K562 (cell line): ENCODE measurements around the gene MPI. TPM values are rescaled to one million over a fixed set of nuclear protein-coding genes. Genes with fewer than 3 reads are reported as not detected.
A peak's percentile ranks its signal among the peaks of the same experiment; 100 is the strongest.

Experiments
- ATF6 ChIP-seq: sonication (generic); formaldehyde crosslinking; IDR thresholded peaks from 2 replicates; pipeline ENCODE4 v1.4.0; 2020; ENCODE audit warnings: mild to moderate bottlenecking, missing genetic modification reagents
- CHD4 ChIP-seq: fragments of 200-600 bp; sonication (generic); IDR thresholded peaks from 3 replicates; pipeline ENCODE4 v1.6.1; 2012; ENCODE audit warnings: low read depth, mild to moderate bottlenecking, mixed read lengths, low read length, inconsistent platforms; ENCODE audit not compliant: insufficient read depth, insufficient replicate concordance, poor library complexity, severe bottlenecking
- E2F5 ChIP-seq: sonication (generic); formaldehyde crosslinking; IDR thresholded peaks from 2 replicates; pipeline ENCODE4 v1.8.0; 2022; ENCODE audit warnings: mild to moderate bottlenecking, missing genetic modification reagents
- ELF1 ChIP-seq: fragments of 200-800 bp; sonication (Bioruptor generic); IDR thresholded peaks from 2 replicates; pipeline ENCODE4 v1.6.1; 2016; ENCODE audit warnings: missing genetic modification characterization, missing compliant biosample characterization
- ELF2 ChIP-seq: fragments of 250-450 bp; sonication (Bioruptor Pico); IDR thresholded peaks from 2 replicates; pipeline ENCODE4 v1.5.0; 2021; ENCODE audit warnings: mild to moderate bottlenecking
- FOSL1 ChIP-seq: fragments of 200-800 bp; sonication (Bioruptor generic); conservative IDR thresholded peaks from 2 replicates; pipeline ENCODE4 v1.6.1; 2016; ENCODE audit warnings: missing genetic modification characterization, missing compliant biosample characterization
- FOXP1 ChIP-seq: sonication (generic); formaldehyde crosslinking; IDR thresholded peaks from 2 replicates; pipeline ENCODE4 v1.8.0; 2022; ENCODE audit warnings: mild to moderate bottlenecking, missing genetic modification reagents
- GABPA ChIP-seq: fragments of 200-800 bp; sonication (Bioruptor generic); conservative IDR thresholded peaks from 2 replicates; pipeline ENCODE4 v1.6.1; 2016; ENCODE audit warnings: low read depth, missing genetic modification characterization, missing compliant biosample characterization
- IFI16 ChIP-seq: fragments of 250-450 bp; sonication (Bioruptor Pico); IDR thresholded peaks from 2 replicates; pipeline ENCODE4 v2.1.2; 2022; ENCODE audit warnings: mild to moderate bottlenecking, inconsistent platforms
- MTF1 ChIP-seq: fragments of 250-450 bp; sonication (Bioruptor Pico); IDR thresholded peaks from 2 replicates; pipeline ENCODE4 v1.9.0; 2021; ENCODE audit warnings: moderate library complexity, mild to moderate bottlenecking, inconsistent platforms, borderline replicate concordance
- POU5F1 ChIP-seq: fragments of 150-350 bp; IDR thresholded peaks from 2 replicates; pipeline ENCODE4 v1.6.1; 2014; ENCODE audit warnings: borderline replicate concordance, low read length, low read depth, mild to moderate bottlenecking; ENCODE audit not compliant: partially characterized antibody
- RBBP5 ChIP-seq: fragments of 200-600 bp; sonication (generic); IDR thresholded peaks from 2 replicates; pipeline ENCODE4 v1.6.1; 2012; ENCODE audit warnings: borderline replicate concordance, mild to moderate bottlenecking, low read length, control low read depth, inconsistent platforms; ENCODE audit not compliant: insufficient read depth, poor library complexity, severe bottlenecking
- SPI1 ChIP-seq: IDR thresholded peaks from 2 replicates; pipeline ENCODE4 v1.6.1; 2011; ENCODE audit warnings: low read depth, low read length, control low read depth, borderline replicate concordance
- UBTF ChIP-seq, 2 experiments: IDR thresholded peaks; 2 replicates each; pipeline ENCODE4 v1.6.1; 2012; ENCODE audit warnings: improper control_type of control experiment in 2 of 2, low read depth in 2 of 2, low read length in 2 of 2, borderline replicate concordance in 1 of 2
- YBX1 ChIP-seq: fragments of 450-650 bp; IDR thresholded peaks from 2 replicates; pipeline ENCODE4 v1.7.1; 2016; ENCODE audit warnings: mild to moderate bottlenecking
- ZNF253 ChIP-seq: fragments of 250-450 bp; sonication (Bioruptor Pico); conservative IDR thresholded peaks from 2 replicates; pipeline ENCODE4 v1.6.1; 2021; ENCODE audit warnings: mild to moderate bottlenecking
- ZNF717 ChIP-seq: fragments of 250-450 bp; sonication (Bioruptor Pico); IDR thresholded peaks from 2 replicates; pipeline ENCODE4 v1.5.0; 2021
- polyA plus RNA-seq, 8 experiments: library from polyadenylated mRNA; depleted of rRNA in 4 of 8; stranded (reverse) in 5 of 8; unstranded in 3 of 8; fragments of >200 nt; fragmentation: Nextera tagmentation in 2 of 8; fragmentation: Illumina TruSeq in 1 of 8; extraction: Ambion mirVana in 2 of 8; extraction: Trizol in 1 of 8; gene quantifications; 2 replicates each; pipeline versions ENCODE4 v1.2.1 to v1.2.3, GENCODE V29; 2011 to 2014; ENCODE audit warnings: inconsistent platforms in 1 of 8, missing spikeins in 1 of 8
- total RNA-seq, 7 experiments: library from RNA; depleted of rRNA in 6 of 7; stranded (reverse); fragments of >200 nt in 6 of 7; fragmentation: Illumina TruSeq in 2 of 7; extraction: Trizol in 2 of 7; gene quantifications; 2 replicates each; pipeline versions ENCODE4 v1.2.1 to v1.2.3, GENCODE V29; 2011 to 2021; ENCODE audit warnings: low replicate concordance in 1 of 7

The MPI gene
- total and polyA plus RNA-seq, 9 of the 15 experiments (the other 6 are each of a cell fraction or from before 2014, with no cell fraction given), result 30.7 to 105 (median 40.5) TPM

- peak; percentile 92; the same call in 1 of the 2 replicates for TF ChIP-seq FOXP1 (CRISPR knock-in tag)
- TF ChIP-seq ELF1 (tag), result no peak; the same call in 1 of the 2 replicates
- peak; percentile 23 to 81; a peak in 2 of 4 replicates for TF ChIP-seq UBTF (IDR thresholded peaks at IDR 0.05; ENCODE audit: borderline replicate concordance in 1 of 2, low read depth in 2 of 2, low read length in 2 of 2)
- TF ChIP-seq CHD4, result no peak
- no peak for TF ChIP-seq ZNF717 (CRISPR knock-in tag)
- no peak for TF ChIP-seq YBX1
- peak; percentile 82 for TF ChIP-seq E2F5 (CRISPR knock-in tag)
- TF ChIP-seq GABPA (tag), result peak; percentile 41
- TF ChIP-seq ATF6 (CRISPR knock-in tag), result peak; percentile 92; the same call in 1 of the 2 replicates
- TF ChIP-seq MTF1 (CRISPR knock-in tag), result no peak
- peak; percentile 14; the same call in 1 of the 2 replicates for TF ChIP-seq ELF2
- no peak for TF ChIP-seq SPI1
- peak; percentile 97 for TF ChIP-seq RBBP5
- TF ChIP-seq IFI16, result no peak
- peak; percentile 78 for TF ChIP-seq POU5F1
- no peak; the same call in 1 of the 2 replicates for TF ChIP-seq FOSL1 (tag)
- no peak for TF ChIP-seq ZNF253 (CRISPR knock-in tag)
Measured at GRCh38 chr15:74937590-74938371, 47.9 kb downstream of the MPI start, which contains the start of gene COX5A (continued).
